SK-N-SH (cell line): ENCODE results near the gene JAZF1. TPM values are rescaled to one million over a fixed set of nuclear protein-coding genes. Genes with fewer than 3 reads are reported as not detected.

Experiments used
- CTCF ChIA-PET: fragments of 300-600, 350-600 bp; formaldehyde crosslinking; extraction: SDS; loops from one replicate; lab custom pipeline; 2021; lab: Yijun Ruan, JAX
- POLR2A ChIA-PET: fragments of 350-600 bp; sonication (Branson Sonifier 250); formaldehyde crosslinking; extraction: SDS; loops from one replicate; lab custom pipeline; 2020; ENCODE audit warnings: antibody characterized with exemption, inconsistent platforms; lab: Yijun Ruan, JAX
- DNase-seq: peaks from one replicate; pipeline ENCODE4 v3.0.0; 2012
- H2AFZ ChIP-seq: fragments of 200-600 bp; sonication (generic); 2 replicates; pipeline ENCODE4 v1.8.1; 2016; ENCODE audit warnings: antibody characterized with exemption, mild to moderate bottlenecking, low read depth
- H3F3A ChIP-seq: fragments of 200-600 bp; sonication (generic); replicated peaks from 2 replicates; pipeline ENCODE3; 2016; ENCODE audit warnings: antibody characterized with exemption, mild to moderate bottlenecking; ENCODE audit not compliant: insufficient read depth
- H3K27ac ChIP-seq, 2 experiments: fragments of 200-500 bp in 1 of 2; fragments of 200-600 bp in 1 of 2; sonication (Bioruptor generic) in 1 of 2; sonication (generic), shearing (Covaris generic) in 1 of 2; 2 replicates each; pipeline versions ENCODE4 v1.5.1 to v1.6.1; 2014 to 2016; ENCODE audit warnings: low read depth in 2 of 2, inconsistent platforms in 1 of 2, low read length in 1 of 2, mild to moderate bottlenecking in 1 of 2, mixed read lengths in 1 of 2
- H3K27me3 ChIP-seq: fragments of 200-600 bp; sonication (generic), shearing (Covaris generic); 2 replicates; pipeline ENCODE4 v1.6.1; 2016; ENCODE audit warnings: mixed run types; ENCODE audit not compliant: insufficient read depth
- H3K36me3 ChIP-seq, 2 experiments: fragments of 200-500 bp in 1 of 2; fragments of 200-600 bp in 1 of 2; sonication (Bioruptor generic) in 1 of 2; sonication (generic) in 1 of 2; replicated peaks in 1 of 2; 2 replicates each; pipeline versions ENCODE3 to v1.5.1; 2014 to 2016; ENCODE audit warnings: low read length in 1 of 2, mild to moderate bottlenecking in 1 of 2; ENCODE audit not compliant: insufficient read depth in 2 of 2, control insufficient read depth in 1 of 2
- H3K4me1 ChIP-seq, 2 experiments: fragments of 200-500 bp in 1 of 2; fragments of 200-600 bp in 1 of 2; sonication (Bioruptor generic) in 1 of 2; sonication (generic), shearing (Covaris generic) in 1 of 2; 2 replicates each; pipeline versions ENCODE4 v1.5.1 to v1.6.1; 2014 to 2016; ENCODE audit warnings: low read depth in 1 of 2, low read length in 1 of 2, mixed run types in 1 of 2; ENCODE audit not compliant: insufficient read depth in 2 of 2, control insufficient read depth in 1 of 2
- H3K4me2 ChIP-seq: fragments of 200-600 bp; sonication (generic), shearing (Covaris generic); 2 replicates; pipeline ENCODE4 v1.6.1; 2017; ENCODE audit warnings: mixed run types
- H3K4me3 ChIP-seq, 2 experiments: fragments of 200-500 bp in 1 of 2; fragments of 200-600 bp in 1 of 2; sonication (Bioruptor generic) in 1 of 2; sonication (generic), shearing (Covaris generic) in 1 of 2; 2 replicates each; pipeline versions ENCODE4 v1.5.1 to v1.8.1; 2014 to 2016; ENCODE audit warnings: low read depth in 2 of 2, inconsistent platforms in 1 of 2, low read length in 1 of 2, mild to moderate bottlenecking in 1 of 2, mixed read lengths in 1 of 2, moderate library complexity in 1 of 2
- H3K79me2 ChIP-seq: fragments of 200-600 bp; sonication (generic); 2 replicates; pipeline ENCODE4 v1.8.1; 2017; ENCODE audit warnings: mild to moderate bottlenecking; ENCODE audit not compliant: insufficient read depth
- H3K9ac ChIP-seq: fragments of 200-600 bp; sonication (generic); 2 replicates; pipeline ENCODE4 v1.6.1; 2017; ENCODE audit warnings: mixed run types
- H3K9me2 ChIP-seq: fragments of 200-600 bp; sonication (generic); 2 replicates; pipeline ENCODE4 v1.6.1; 2017; ENCODE audit warnings: mixed run types
- H3K9me3 ChIP-seq: fragments of 200-600 bp; sonication (generic); 2 replicates; pipeline ENCODE4 v1.6.1; 2017; ENCODE audit warnings: mixed run types, mild to moderate bottlenecking, moderate library complexity
- H4K20me1 ChIP-seq: fragments of 200-600 bp; sonication (generic); 2 replicates; pipeline ENCODE4 v1.6.1; 2017; ENCODE audit warnings: mild to moderate bottlenecking, mixed run types; ENCODE audit not compliant: insufficient read depth
- EP300 ChIP-seq, 2 experiments: IDR thresholded peaks; 2 replicates each; pipeline versions ENCODE4 v1.4.0 to v1.6.1; 2012; ENCODE audit warnings: borderline replicate concordance in 1 of 2, low read depth in 1 of 2, low read length in 1 of 2
- EZH2phosphoT487 ChIP-seq: fragments of 200-600 bp; sonication (generic); IDR thresholded peaks from 2 replicates; pipeline ENCODE4 v1.6.1; 2017; ENCODE audit warnings: low read depth, mixed run types, mild to moderate bottlenecking, antibody characterized with exemption, moderate library complexity, borderline replicate concordance
- GABPA ChIP-seq: IDR thresholded peaks from 2 replicates; pipeline ENCODE4 v1.4.0; 2012; ENCODE audit warnings: low read depth, mild to moderate bottlenecking
- MAX ChIP-seq: IDR thresholded peaks from 2 replicates; pipeline ENCODE4 v1.4.0; 2012; ENCODE audit warnings: low read depth
- MEF2A ChIP-seq: IDR thresholded peaks from 2 replicates; pipeline ENCODE4 v1.4.0; 2012; ENCODE audit warnings: low read depth, borderline replicate concordance
- MXI1 ChIP-seq: IDR thresholded peaks from 2 replicates; pipeline ENCODE4 v1.6.1; 2012; ENCODE audit warnings: mild to moderate bottlenecking, low read depth, low read length, improper control_type of control experiment
- POLR2AphosphoS5 ChIP-seq: IDR thresholded peaks from 2 replicates; pipeline ENCODE4 v1.6.1; 2012; ENCODE audit warnings: low read depth, low read length
- RAD21 ChIP-seq: IDR thresholded peaks from 2 replicates; pipeline ENCODE4 v1.6.1; 2012; ENCODE audit warnings: mild to moderate bottlenecking, low read length
- RFX5 ChIP-seq: IDR thresholded peaks from 2 replicates; pipeline ENCODE4 v1.6.1; 2012; ENCODE audit warnings: mild to moderate bottlenecking, improper control_type of control experiment, low read length
- RXRA ChIP-seq: IDR thresholded peaks from 2 replicates; pipeline ENCODE4 v1.4.0; 2012; ENCODE audit warnings: low read depth, mild to moderate bottlenecking, borderline replicate concordance
- SIN3A ChIP-seq: IDR thresholded peaks from 2 replicates; pipeline ENCODE4 v1.6.1; 2012; ENCODE audit warnings: low read depth, mild to moderate bottlenecking, low read length, moderate library complexity, borderline replicate concordance
- SMC3 ChIP-seq: IDR thresholded peaks from 2 replicates; pipeline ENCODE4 v1.6.1; 2012; ENCODE audit warnings: low read depth, low read length, improper control_type of control experiment
- TAF1 ChIP-seq: IDR thresholded peaks from 2 replicates; pipeline ENCODE4 v1.6.1; 2012; ENCODE audit warnings: low read depth, mild to moderate bottlenecking, low read length, moderate library complexity, borderline replicate concordance
- TEAD4 ChIP-seq: IDR thresholded peaks from 2 replicates; pipeline ENCODE4 v1.4.0; 2012; ENCODE audit warnings: mild to moderate bottlenecking, borderline replicate concordance; ENCODE audit not compliant: insufficient read depth
- YY1 ChIP-seq: IDR thresholded peaks from 2 replicates; pipeline ENCODE4 v1.4.0; 2012; ENCODE audit warnings: low read depth, mild to moderate bottlenecking
- ZBTB33 ChIP-seq: IDR thresholded peaks from 2 replicates; pipeline ENCODE4 v1.4.0; 2012; ENCODE audit warnings: low read depth, borderline replicate concordance
- whole genome bisulfite sequencing: methylation state at CpG from one replicate; pipeline ENCODE4 v1.1.6; 2017; ENCODE audit warnings: low lambda C conversion rate; 5-methylcytosine and 5-hydroxymethylcytosine counted together
- polyA plus RNA-seq, 3 experiments: library from polyadenylated mRNA; depleted of rRNA; stranded (reverse); fragments of >200 nt; gene quantifications; 2 replicates each; pipeline ENCODE4 v1.2.3, GENCODE V29; 2012

Gene JAZF1
- polyA plus RNA-seq, 1 of the 3 experiments (the other 2 are of a cell fraction), result 1.7 TPM

- TF ChIP-seq SIN3A (no peak), SMC3 (no peak), RAD21 (no peak)
These were observed 271.9 kb downstream of the JAZF1 start (continued) for GRCh38 chr7:27908534-27909165.

- Histone ChIP-seq H3K9me2 (no peaks in the 10 kb centered on the region), H3K4me2 (no peak overlapping the region), H3K27me3 (no peaks in the 10 kb centered on the region), H4K20me1 (no peaks in the 10 kb centered on the region), H3K36me3 (no peaks in the 10 kb centered on the region), H3K4me3 (no peak overlapping the region), H3K79me2 (no peaks in the 10 kb centered on the region), H3K27ac (no peak overlapping the region), H3K9me3 (no peaks in the 10 kb centered on the region), H2AFZ (no peak overlapping the region), H3K4me1 (no peaks in the 10 kb centered on the region), H3F3A (no peaks in the 10 kb centered on the region), H3K9ac (no peak overlapping the region)
- DNase-seq, result no peak
- ChIA-PET POLR2A (no interaction called here), CTCF (interaction anchor here (1.0 to 2.1 kb wide), 8 partner anchors 10 to 711 kb away, joined by 3 to 9 read pairs (median 4); partner anchors contain the start of gene HIBADH)
- TF ChIP-seq RFX5, result no peak
- TF ChIP-seq GABPA, result no peak
- TF ChIP-seq RAD21, result no peak
- no peak for TF ChIP-seq RXRA
- no peak for TF ChIP-seq MXI1
- no peak for TF ChIP-seq YY1
- TF ChIP-seq TEAD4, result no peak
- TF ChIP-seq MEF2A, result no peak
- TF ChIP-seq TAF1, result no peak
- no peak for TF ChIP-seq EP300 (IDR thresholded peaks at IDR 0.05; ENCODE audit: borderline replicate concordance in 1 of 2, low read depth in 1 of 2, low read length in 1 of 2)
- no peak for TF ChIP-seq ZBTB33
- no peak for TF ChIP-seq POLR2AphosphoS5
- no peak for TF ChIP-seq MAX
- no peak for TF ChIP-seq EZH2phosphoT487
- WGBS, result 92% methylated on average over 4 of the region's 4 CpGs
These were observed 274.1 kb downstream of the JAZF1 start for GRCh38 chr7:27906385-27907091.
